GM18526 (cell line): Measurements from ENCODE around the gene VSX2.

Experiments
- POLR2A ChIP-seq: IDR thresholded peaks from 3 replicates; pipeline ENCODE4 v1.6.1; 2011; ENCODE audit not compliant: insufficient read length; ENCODE audit errors: extremely low read depth

VSX2 gene

GRCh38 chr14:74238974-74239847 lies at the start of gene VSX2:
TSS of gene VSX2 (plus strand) at chr14:74239449. CDS start at chr14:74239562, 113 bp downstream.
- no peak for TF ChIP-seq POLR2A

DNA sequence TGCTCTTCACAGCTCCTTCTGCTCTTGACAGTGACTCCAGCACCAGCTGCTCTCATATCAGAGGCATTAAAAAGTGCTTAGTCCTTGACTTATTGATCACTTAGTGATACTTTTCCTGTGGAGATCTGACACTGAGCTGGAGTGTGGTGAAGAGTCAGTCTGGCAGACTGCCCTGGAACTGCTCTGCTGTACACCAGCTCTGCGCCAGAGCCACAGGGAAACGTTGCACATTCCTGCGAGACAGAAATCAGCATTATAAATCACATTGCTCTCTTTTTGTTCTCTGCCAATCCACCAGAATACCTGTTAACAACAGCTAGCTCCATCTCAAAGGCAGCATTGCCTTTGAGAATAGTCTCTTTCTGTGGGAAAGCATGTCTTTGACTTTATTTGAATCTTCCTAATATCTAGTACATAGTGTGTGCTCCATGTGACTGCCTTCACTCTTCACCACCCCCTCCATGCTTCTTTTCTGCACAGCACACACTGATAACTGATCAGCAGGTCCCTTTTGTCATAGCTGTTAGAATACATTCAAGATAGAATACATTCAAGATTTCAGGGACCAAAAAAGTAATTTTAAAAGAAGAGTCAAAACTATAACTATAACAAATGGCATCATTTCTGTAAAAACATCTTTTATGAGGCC lies 48.2 kb upstream of the VSX2 start:
- no peak for TF ChIP-seq POLR2A

DNA sequence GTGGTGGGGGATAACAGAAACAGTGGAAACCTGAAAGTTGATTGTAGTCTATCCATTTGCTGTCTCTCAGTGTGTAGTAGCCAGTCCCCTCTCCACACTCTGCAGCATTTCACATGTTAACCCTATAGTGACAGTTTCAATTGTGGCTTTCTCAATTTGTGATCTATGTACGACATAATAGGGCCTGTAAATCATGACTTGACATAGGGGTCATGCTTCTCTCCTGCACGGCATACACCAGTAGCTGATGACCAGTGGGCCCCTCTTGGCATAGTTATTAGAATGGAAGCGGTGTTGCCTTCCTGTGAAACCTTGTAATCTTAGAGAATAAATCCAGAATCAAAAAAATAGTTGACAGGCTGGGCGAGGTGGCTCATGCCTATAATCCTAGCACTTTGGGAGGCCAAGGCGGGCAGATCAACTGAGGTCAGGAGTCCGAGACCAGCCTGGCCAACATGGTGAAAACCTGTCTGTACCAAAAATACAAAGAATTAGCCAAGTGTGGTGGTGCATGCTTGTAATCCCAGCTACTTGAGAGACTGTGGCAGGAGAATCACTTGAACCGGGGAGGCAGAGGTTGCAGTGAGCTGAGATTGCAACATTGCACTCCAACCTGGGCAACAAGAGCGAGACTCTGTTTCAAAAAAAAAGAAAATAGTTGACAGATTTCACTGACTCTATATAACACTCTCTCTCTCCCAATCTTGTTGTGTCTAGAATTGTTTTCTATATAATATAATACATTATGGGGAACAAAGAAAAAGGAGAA lies 44.6 kb upstream of the VSX2 start:
- no peak for TF ChIP-seq POLR2A

DNA sequence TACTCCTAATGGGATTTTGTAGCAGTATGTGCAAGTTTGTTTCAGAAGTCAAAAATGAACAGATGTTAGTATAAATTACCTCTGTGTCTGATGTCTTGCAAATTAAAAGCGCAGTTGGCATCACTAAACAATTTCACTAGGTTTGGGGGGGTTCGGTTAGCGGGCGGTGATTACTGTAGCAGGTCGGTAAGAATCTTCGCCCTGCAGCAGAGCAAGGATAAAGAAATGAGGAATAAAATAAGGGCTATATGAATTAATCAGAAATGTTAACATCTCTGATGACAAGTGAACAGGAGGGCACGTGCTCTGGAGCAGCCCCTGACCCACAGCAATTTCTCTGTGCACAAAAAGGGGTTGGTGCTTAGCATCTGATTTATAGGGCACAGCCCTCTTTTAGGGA lies 43.6 kb upstream of the VSX2 start:
- no peak for TF ChIP-seq POLR2A

DNA sequence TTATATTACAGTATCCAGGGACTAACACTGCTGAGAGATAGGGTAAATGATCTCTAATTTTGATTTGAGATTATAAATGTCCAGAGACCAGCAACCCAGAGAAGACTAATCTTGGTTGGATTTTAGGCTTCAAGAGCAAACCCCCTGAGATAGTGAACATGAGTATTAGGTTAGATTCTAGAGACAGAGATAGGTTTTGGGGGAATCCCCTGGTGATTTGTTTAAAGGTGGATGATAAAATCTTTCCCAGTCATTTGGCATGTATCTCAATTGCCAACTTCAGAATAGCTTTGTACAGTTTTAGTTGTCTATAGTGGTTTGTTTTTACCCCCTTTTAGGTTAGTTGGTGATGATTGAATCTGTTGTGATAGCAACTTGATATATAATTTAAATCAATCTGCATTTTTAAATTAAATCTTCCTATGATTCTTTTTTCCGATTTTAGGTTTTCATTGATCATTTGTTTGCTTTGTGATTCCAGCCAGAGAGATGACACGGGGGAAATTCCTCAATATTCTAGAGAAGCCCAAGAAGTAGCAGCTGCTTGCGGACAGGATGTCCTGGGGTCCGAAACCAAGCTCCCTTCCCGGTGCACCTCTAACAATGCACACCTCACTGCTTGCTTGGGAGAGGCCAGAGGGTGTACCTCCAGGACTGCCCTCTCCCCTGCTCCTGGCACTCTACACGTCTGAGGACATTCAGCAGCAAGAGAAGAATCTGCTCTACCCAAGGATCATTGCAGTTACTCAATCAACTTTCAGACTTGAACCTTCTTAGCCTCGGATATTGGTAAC lies 40.6 kb upstream of the VSX2 start:
- TF ChIP-seq POLR2A = no peak

DNA sequence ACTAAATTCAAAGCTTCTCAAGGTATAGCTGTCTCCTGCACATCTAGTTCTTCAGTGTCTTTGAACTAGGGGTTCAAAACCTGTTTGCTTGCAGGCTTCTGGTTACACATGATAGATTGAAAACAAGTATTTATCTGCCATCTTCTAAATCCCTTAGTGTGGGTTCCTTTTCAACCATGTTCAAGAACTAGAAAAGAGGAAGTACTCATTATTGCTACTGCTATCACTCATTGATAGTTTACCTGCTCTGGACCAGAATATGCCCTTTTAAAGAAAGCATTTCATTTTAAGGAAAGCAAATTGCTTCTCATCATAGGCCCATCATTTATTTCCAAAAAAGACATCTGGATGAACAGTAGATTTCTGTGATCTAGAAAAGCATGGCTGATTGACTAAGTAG lies 37.1 kb upstream of the VSX2 start:
- TF ChIP-seq POLR2A = no peak

GRCh38 chr14:74203639-74204038 lies 35.6 kb upstream of the VSX2 start:
- TF ChIP-seq POLR2A = no peak

DNA sequence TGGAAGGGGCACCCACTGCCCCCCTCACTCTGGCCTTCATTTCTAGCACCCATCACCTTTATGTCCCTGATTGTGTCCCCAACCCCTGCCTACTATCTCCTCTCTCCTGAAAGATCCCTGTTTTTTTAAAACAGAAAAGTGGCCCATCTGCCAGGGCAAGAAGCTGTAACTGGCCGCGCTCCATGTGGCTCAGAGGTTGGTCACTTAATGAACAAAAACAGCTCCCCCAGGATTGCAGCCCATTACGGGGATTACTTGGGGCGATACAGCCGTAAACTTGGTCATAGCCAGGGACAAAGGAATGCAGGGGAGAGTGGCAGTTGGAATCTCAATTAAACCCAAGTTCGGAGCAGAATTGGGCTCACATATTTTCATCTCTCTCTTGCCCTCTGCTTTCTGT lies 34.8 kb upstream of the VSX2 start:
- TF ChIP-seq POLR2A = no peak

GRCh38 chr14:74205882-74206281 lies 33.4 kb upstream of the VSX2 start:
- TF ChIP-seq POLR2A = no peak

GRCh38 chr14:74207943-74208342 lies 31.3 kb upstream of the VSX2 start:
- TF ChIP-seq POLR2A = no peak

DNA sequence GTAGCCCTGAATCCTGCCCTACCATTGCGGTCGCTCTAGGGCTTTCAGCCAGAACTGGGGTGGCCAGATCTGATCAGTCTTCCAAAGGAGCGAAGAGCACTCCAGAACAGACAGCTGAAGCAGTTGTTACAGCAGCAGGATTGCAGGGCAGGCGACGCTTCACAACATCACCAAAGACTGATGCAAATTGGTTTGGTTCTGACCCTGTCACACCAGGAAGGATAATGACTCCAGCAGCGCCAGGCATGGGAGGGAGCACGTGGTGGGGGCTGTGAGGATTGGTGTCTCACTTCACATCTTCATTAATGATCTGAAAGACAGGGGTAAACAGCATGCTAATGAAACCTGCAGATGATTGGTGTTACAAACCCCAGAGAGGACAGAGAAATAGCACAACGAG lies 30.6 kb upstream of the VSX2 start:
- no peak for TF ChIP-seq POLR2A

DNA sequence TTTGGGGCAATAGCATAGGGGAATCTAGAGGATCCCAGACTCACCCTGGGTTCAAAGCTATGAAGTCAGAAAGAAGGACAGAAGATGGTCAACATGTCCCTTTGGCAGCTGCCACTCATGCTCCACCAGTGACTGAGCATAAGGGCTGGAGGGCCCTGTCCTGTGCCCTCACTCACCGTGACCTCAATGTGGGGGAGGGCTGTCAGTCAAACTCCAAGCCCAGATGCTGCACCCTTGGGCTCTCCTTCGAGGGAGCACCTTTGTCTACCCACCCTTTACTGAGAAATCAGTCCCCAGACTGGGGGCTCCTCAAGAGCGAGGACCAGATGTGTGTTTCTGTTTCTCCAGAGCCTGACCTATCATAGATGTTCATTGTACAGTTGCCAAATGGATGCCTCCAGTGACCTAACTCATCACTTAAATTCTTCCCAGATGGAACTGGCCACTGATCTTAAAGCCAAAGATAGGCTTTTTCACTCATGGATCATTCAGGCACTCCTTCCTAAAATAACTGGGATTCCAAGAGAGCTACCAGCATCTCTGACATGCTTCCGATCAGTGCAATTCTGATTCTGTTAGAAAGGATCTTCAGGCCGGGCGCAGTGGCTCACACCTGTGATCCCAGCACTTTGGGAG lies 27.2 kb upstream of the VSX2 start:
- TF ChIP-seq POLR2A = no peak

GRCh38 chr14:74213907-74214803 lies 25.1 kb upstream of the VSX2 start:
- no peak for TF ChIP-seq POLR2A

DNA sequence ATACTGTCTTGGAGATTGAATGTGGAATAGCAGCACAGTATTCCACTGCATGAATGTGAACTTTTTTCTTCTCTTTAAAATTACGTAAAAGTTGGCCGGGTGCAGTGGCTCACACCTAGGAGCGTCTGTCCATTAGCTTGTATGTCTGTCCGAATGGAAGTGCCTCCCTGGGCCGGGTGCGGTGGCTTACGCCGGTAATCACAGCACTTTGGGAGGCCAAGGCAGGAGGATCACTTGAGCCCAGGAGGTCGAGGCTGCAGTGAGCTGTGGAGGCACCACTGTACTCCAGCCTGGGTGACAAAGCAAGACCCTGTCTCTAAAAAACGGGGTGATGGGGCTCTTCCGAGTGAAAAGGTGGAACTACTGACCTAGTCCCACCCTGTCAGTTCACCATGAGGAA lies 22.6 kb upstream of the VSX2 start:
- no peak for TF ChIP-seq POLR2A
